HepG2 (cell line): ENCODE data around the gene SPATA32. TPM values are rescaled to one million over a fixed set of nuclear protein-coding genes. Genes with fewer than 3 reads are reported as not detected.

ENCODE experiments used
- ASH2L ChIP-seq: fragments of 300-600, 200-600 bp; sonication (generic); IDR thresholded peaks from 2 replicates; pipeline ENCODE4 v1.7.0; 2017; ENCODE audit warnings: low read depth, mild to moderate bottlenecking, moderate library complexity, mixed read lengths, low read length; ENCODE audit not compliant: insufficient read length
- CBX5 ChIP-seq: sonication (generic); formaldehyde crosslinking; IDR thresholded peaks from 2 replicates; pipeline ENCODE4 v1.4.0; 2020; ENCODE audit warnings: missing genetic modification reagents, borderline replicate concordance
- EP300 ChIP-seq, 3 experiments: sonication (generic) in 1 of 3; formaldehyde crosslinking in 1 of 3; IDR thresholded peaks; 2 replicates each; pipeline versions ENCODE4 v1.5.1 to v1.6.1; 2011 to 2020; ENCODE audit warnings: low read depth in 2 of 3, low read length in 2 of 3, borderline replicate concordance in 1 of 3, improper control_type of control experiment in 1 of 3, mild to moderate bottlenecking in 1 of 3, missing genetic modification reagents in 1 of 3, moderate library complexity in 1 of 3
- ETV5 ChIP-seq: IDR thresholded peaks from 2 replicates; pipeline ENCODE4 v1.6.1; 2018; ENCODE audit warnings: missing biosample characterization, missing genetic modification reagents, inconsistent platforms, borderline replicate concordance
- HNF4G ChIP-seq, 2 experiments: sonication (generic) in 1 of 2; formaldehyde crosslinking in 1 of 2; IDR thresholded peaks; 2 replicates each; pipeline versions ENCODE4 v1.4.0 to v1.6.1; 2011 to 2020; ENCODE audit warnings: borderline replicate concordance in 2 of 2, low read depth in 2 of 2, mild to moderate bottlenecking in 2 of 2, low read length in 1 of 2, missing genetic modification reagents in 1 of 2, moderate library complexity in 1 of 2
- JARID2 ChIP-seq: sonication (generic); formaldehyde crosslinking; IDR thresholded peaks from 2 replicates; pipeline ENCODE4 v1.8.1; 2023; ENCODE audit warnings: missing genetic modification reagents, inconsistent platforms; ENCODE audit not compliant: insufficient replicate concordance
- NFE2 ChIP-seq: sonication (generic); formaldehyde crosslinking; IDR thresholded peaks from 2 replicates; pipeline ENCODE4 v1.4.0; 2020; ENCODE audit warnings: missing genetic modification reagents
- NFE2L2 ChIP-seq: fragments of 150-350 bp; IDR thresholded peaks from 2 replicates; pipeline ENCODE4 v1.6.1; 2014; ENCODE audit warnings: low read length
- RFXAP ChIP-seq: sonication (generic); formaldehyde crosslinking; IDR thresholded peaks from 2 replicates; pipeline ENCODE4 v1.4.0; 2020; ENCODE audit warnings: missing genetic modification reagents, borderline replicate concordance
- SIN3A ChIP-seq: IDR thresholded peaks from 2 replicates; pipeline ENCODE4 v1.6.1; 2011; ENCODE audit warnings: low read depth, mild to moderate bottlenecking, control low read depth, low read length, borderline replicate concordance
- SMAD1 ChIP-seq: sonication (generic); formaldehyde crosslinking; IDR thresholded peaks from 2 replicates; pipeline ENCODE4 v1.4.0; 2020; ENCODE audit warnings: missing genetic modification reagents, low read depth, mild to moderate bottlenecking, borderline replicate concordance
- SMAD3 ChIP-seq: sonication (generic); formaldehyde crosslinking; IDR thresholded peaks from 2 replicates; pipeline ENCODE4 v1.4.0; 2020; ENCODE audit warnings: missing genetic modification reagents
- SRF ChIP-seq: IDR thresholded peaks from 2 replicates; pipeline ENCODE4 v1.6.1; 2011; ENCODE audit warnings: mild to moderate bottlenecking, low read depth, low read length, moderate library complexity
- THAP11 ChIP-seq: IDR thresholded peaks from 2 replicates; pipeline ENCODE4 v1.6.1; 2016; ENCODE audit warnings: missing biosample characterization, missing genetic modification reagents
- TOPORS ChIP-seq: sonication (generic); formaldehyde crosslinking; IDR thresholded peaks from 2 replicates; pipeline ENCODE4 v1.8.0; 2023; ENCODE audit warnings: mild to moderate bottlenecking, missing genetic modification reagents
- ZNF180 ChIP-seq: sonication (generic); formaldehyde crosslinking; IDR thresholded peaks from 2 replicates; pipeline ENCODE4 v1.4.0; 2020; ENCODE audit warnings: low read depth, missing genetic modification reagents, borderline replicate concordance
- ZNF275 ChIP-seq: sonication (generic); formaldehyde crosslinking; IDR thresholded peaks from 2 replicates; pipeline ENCODE4 v1.8.0; 2022; ENCODE audit warnings: missing genetic modification reagents, mild to moderate bottlenecking, inconsistent platforms, borderline replicate concordance
- ZNF276 ChIP-seq: sonication (generic); formaldehyde crosslinking; IDR thresholded peaks from 2 replicates; pipeline ENCODE4 v1.4.0; 2020; ENCODE audit warnings: mild to moderate bottlenecking, low read depth, missing genetic modification reagents
- ZNF280D ChIP-seq: sonication (generic); formaldehyde crosslinking; IDR thresholded peaks from 2 replicates; pipeline ENCODE4 v1.5.1; 2020; ENCODE audit warnings: mild to moderate bottlenecking, missing genetic modification reagents
- ZNF543 ChIP-seq: sonication (generic); formaldehyde crosslinking; IDR thresholded peaks from 2 replicates; pipeline ENCODE4 v1.4.0; 2020; ENCODE audit warnings: mild to moderate bottlenecking, missing genetic modification reagents
- polyA plus RNA-seq, 8 experiments: library from polyadenylated mRNA; depleted of rRNA in 3 of 8; stranded (reverse) in 7 of 8; unstranded in 1 of 8; fragments of >200 nt; fragmentation: Illumina TruSeq in 4 of 8; extraction: Trizol in 4 of 8; gene quantifications; 2 replicates each; pipeline versions ENCODE4 v1.2.1 to v1.2.3, GENCODE V29; 2011 to 2016; ENCODE audit warnings: low read depth in 4 of 8, missing spikeins in 1 of 8, mixed read lengths in 1 of 8; ENCODE audit not compliant: insufficient read depth in 1 of 8
- total RNA-seq, 5 experiments: library from RNA; depleted of rRNA; stranded (reverse); fragments of >200 nt; fragmentation: Illumina TruSeq; extraction: Trizol; gene quantifications; 2 replicates each; pipeline ENCODE4 v1.2.3, GENCODE V29; 2016; ENCODE audit warnings: low read depth in 1 of 5
- TF ChIP-seq, protein P1 (sequence below): sonication (generic); formaldehyde crosslinking; IDR thresholded peaks from 2 replicates; pipeline ENCODE4 v1.5.0; 2020; ENCODE audit warnings: mild to moderate bottlenecking, missing genetic modification reagents

Gene SPATA32
- total and polyA plus RNA-seq, 2 of the 13 experiments (the other 11 are each of a cell fraction or from before 2014, with no cell fraction given): not detected

DNA sequence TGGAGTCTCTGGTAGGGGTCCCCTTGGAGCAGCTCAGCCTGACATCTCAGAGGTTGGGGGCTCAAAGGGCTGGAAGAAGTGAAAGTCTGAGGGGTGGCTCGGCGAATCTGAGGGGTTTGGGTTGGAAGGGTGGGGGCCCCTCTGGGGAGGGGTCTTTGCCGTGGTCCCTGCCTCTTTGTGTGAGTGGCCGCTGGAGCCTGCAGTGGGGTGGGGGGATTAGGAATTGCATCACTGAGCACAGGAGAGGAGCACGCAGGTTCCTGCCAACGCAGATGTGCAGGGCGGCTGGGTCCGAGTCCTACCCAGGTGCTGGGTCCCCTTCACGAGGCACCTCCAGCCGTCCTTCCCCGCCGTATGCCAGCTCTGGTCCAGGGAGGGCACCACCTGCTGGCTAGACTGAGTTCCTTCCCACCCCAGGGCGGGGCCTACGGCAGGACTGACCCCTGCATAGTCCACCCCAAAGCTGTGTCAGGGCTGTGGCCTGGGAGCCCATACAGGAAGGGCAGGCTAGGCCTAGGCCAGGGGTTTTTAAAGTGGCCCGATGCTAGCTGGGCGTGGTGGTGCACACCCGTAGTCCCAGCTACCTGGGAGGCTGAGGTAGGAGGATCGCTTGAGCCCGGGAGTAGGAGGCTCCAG is 30.3 kb downstream of the SPATA32 start (continued):
- TF ChIP-seq ZNF275 (CRISPR knock-in tag) (0 out of 2 replicates have a peak, but pooled peaks have one; percentile 47), NFE2L2 (no peak), NFE2 (no peak), ZNF276 (CRISPR knock-in tag) (no peak), ASH2L (no peak), EP300 (IDR thresholded peaks at IDR 0.05; ENCODE audit: low read depth in 2 of 2, low read length in 2 of 2) (no peak), EP300 (CRISPR knock-in tag; IDR thresholded peaks at IDR 0.05; ENCODE audit: borderline replicate concordance) (no peak), JARID2 (CRISPR knock-in tag) (no peak), SIN3A (no peak), RFXAP (CRISPR knock-in tag) (peak; percentile 69; the same call in 1 of the 2 replicates), SMAD3 (CRISPR knock-in tag) (no peak), SMAD1 (peak; percentile 82; the same call in 1 of the 2 replicates), HNF4G (IDR thresholded peaks at IDR 0.05; ENCODE audit: borderline replicate concordance, low read depth, low read length) (no peak), HNF4G (CRISPR knock-in tag; IDR thresholded peaks at IDR 0.05; ENCODE audit: borderline replicate concordance, low read depth) (no peak), ZNF543 (no peak), SRF (no peak), CBX5 (CRISPR knock-in tag) (no peak), ETV5 (CRISPR knock-in tag) (peak; percentile 47; the same call in 1 of the 2 replicates), TOPORS (CRISPR knock-in tag) (no peak), THAP11 (CRISPR knock-in tag) (peak; percentile 37; the same call in 1 of the 2 replicates), ZNF180 (peak; percentile 44; the same call in 1 of the 2 replicates), ZNF280D (CRISPR knock-in tag) (no peak)
- TF ChIP-seq, protein P1, sequence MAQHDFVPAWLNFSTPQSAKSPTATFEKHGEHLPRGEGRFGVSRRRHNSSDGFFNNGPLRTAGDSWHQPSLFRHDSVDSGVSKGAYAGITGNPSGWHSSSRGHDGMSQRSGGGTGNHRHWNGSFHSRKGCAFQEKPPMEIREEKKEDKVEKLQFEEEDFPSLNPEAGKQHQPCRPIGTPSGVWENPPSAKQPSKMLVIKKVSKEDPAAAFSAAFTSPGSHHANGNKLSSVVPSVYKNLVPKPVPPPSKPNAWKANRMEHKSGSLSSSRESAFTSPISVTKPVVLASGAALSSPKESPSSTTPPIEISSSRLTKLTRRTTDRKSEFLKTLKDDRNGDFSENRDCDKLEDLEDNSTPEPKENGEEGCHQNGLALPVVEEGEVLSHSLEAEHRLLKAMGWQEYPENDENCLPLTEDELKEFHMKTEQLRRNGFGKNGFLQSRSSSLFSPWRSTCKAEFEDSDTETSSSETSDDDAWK (CRISPR knock-in tag): no peak
